GM19025 (cell line): ENCODE measurements around the gene TFF1.

ENCODE experiments used
- ATAC-seq: cut with Tn5 transposase; IDR thresholded peaks from one replicate; pipeline ENCODE4 v1.9.1; 2021; ENCODE audit warnings: mild to moderate bottlenecking, low read depth, moderate library complexity; ENCODE audit not compliant: unreplicated experiment

TFF1 gene

GRCh38 chr21:42400525-42400924 is 34.2 kb upstream of the TFF1 start:
- ATAC-seq = no peak

GRCh38 chr21:42398436-42399028 is 32.2 kb upstream of the TFF1 start:
- no peak for ATAC-seq

GRCh38 chr21:42397746-42398394 is 31.5 kb upstream of the TFF1 start:
- no peak for ATAC-seq

GRCh38 chr21:42396799-42397745 is 30.7 kb upstream of the TFF1 start:
- ATAC-seq = no peak

GRCh38 chr21:42395905-42396651 is 29.7 kb upstream of the TFF1 start, which contains the start of gene TMPRSS3:
Gene TMPRSS3 (minus strand): TSS chr21:42396052. CDS start chr21:42395417, 635 bp downstream.
- no peak for ATAC-seq

- ATAC-seq = no peak
Measured at GRCh38 chr21:42395302-42395701, 29.0 kb upstream of the TFF1 start.

- no peak for ATAC-seq
Measured at GRCh38 chr21:42393443-42393950, 27.2 kb upstream of the TFF1 start.

- peak; percentile 80 for ATAC-seq
Measured at GRCh38 chr21:42392731-42393442, 26.6 kb upstream of the TFF1 start.

GRCh38 chr21:42391297-42391696 is 25.0 kb upstream of the TFF1 start:
- ATAC-seq = no peak

- no peak for ATAC-seq
Measured at GRCh38 chr21:42390696-42391095, 24.4 kb upstream of the TFF1 start.

GRCh38 chr21:42390193-42390592 is 23.9 kb upstream of the TFF1 start:
- no peak for ATAC-seq

GRCh38 chr21:42389449-42389835 is 23.1 kb upstream of the TFF1 start:
- no peak for ATAC-seq

GRCh38 chr21:42388740-42389448 is 22.6 kb upstream of the TFF1 start:
- no peak for ATAC-seq

GRCh38 chr21:42387843-42388340 is 21.6 kb upstream of the TFF1 start:
- no peak for ATAC-seq

- ATAC-seq = no peak
Measured at GRCh38 chr21:42387164-42387563, 20.8 kb upstream of the TFF1 start.

GRCh38 chr21:42386034-42386591 is 19.8 kb upstream of the TFF1 start:
- ATAC-seq = no peak

GRCh38 chr21:42385619-42386018 is 19.3 kb upstream of the TFF1 start:
- no peak for ATAC-seq

GRCh38 chr21:42384989-42385388 is 18.7 kb upstream of the TFF1 start:
- ATAC-seq = no peak
